NCI-H446 treated with DMSO at 0.1 percent for 48 hours (cell line): ENCODE results near the gene ABCC12.

ENCODE experiments used
- DNase-seq: peaks from one replicate; lab custom pipeline; 2025; lab: John Stamatoyannopoulos, UW

The ABCC12 gene

DNA sequence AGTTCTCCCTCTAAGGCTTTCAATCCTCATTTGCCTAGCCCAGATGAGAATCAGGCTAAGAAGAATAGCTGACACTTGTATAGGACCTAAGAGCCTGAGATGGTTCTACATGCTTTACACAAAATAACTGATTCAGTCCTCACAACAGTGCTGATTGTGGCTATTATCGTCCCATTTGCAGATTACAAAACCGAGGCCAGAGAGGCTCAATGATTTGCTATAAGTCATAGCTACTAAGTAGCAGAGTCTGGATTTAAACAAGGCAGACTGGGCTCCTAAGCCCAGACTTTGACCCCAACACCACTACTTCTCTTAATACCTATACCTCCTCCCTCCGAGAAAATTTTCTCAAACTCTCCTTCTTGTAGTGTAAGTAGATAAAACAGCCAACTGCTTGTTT, 23.1 kb downstream of the ABCC12 start:
- DNase-seq = no peak

DNA sequence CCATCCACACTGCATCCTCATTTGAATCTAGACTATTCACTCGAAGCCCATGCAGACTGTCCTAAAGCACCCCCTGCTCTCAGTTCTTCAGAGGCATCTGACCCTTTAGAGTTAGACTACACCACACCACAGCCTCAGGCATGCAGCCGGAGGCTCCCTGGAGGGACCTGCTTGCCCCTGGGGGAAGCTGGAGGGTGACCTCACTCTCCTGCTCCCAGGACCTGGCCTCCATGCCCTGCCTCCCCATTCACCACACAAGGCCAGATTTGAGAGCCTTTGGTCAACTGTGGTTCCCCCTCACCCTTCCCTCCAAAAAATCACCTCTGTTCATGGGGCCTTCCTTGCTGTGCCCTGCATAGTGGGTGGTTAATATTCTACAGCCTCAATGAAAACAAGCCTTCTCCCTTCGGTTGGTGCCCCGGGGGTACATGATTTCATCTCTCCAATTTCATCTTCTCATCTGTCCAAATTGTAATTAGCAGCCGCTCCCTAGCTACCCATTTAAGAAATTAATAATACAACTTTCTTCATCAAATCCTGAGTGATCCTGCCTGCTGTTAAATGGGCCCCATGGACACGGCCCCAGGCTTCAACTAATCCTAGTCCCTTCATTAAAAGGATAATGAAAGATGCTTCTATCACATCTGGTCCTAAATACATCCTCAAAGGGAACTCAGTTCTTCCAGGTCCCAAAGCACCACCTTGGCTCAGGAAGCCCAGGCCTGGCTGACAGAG, 24.4 kb downstream of the ABCC12 start:
- DNase-seq = no peak

DNA sequence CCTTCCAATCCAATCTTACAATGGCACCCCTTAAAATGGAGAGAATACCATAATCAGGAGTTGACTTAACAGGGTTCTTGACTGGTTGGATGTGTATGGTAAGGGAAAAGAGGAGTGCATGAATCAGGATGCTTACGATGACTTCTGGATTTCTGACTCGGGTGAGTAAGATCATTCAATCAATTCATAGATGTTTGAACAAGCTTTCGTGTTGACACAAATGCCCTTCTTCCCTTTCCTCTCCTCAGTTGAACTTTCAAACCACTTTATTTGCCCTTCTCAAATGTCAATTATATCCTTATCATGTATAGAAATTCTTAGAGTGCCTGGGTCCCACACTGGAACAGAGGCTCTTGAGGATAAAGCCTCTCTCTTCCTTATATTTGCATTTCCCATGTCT, 25.9 kb downstream of the ABCC12 start:
- DNase-seq = no peak

- DNase-seq = no peak
Measured at GRCh38 chr16:48128769-48129168, 27.0 kb downstream of the ABCC12 start.

DNA sequence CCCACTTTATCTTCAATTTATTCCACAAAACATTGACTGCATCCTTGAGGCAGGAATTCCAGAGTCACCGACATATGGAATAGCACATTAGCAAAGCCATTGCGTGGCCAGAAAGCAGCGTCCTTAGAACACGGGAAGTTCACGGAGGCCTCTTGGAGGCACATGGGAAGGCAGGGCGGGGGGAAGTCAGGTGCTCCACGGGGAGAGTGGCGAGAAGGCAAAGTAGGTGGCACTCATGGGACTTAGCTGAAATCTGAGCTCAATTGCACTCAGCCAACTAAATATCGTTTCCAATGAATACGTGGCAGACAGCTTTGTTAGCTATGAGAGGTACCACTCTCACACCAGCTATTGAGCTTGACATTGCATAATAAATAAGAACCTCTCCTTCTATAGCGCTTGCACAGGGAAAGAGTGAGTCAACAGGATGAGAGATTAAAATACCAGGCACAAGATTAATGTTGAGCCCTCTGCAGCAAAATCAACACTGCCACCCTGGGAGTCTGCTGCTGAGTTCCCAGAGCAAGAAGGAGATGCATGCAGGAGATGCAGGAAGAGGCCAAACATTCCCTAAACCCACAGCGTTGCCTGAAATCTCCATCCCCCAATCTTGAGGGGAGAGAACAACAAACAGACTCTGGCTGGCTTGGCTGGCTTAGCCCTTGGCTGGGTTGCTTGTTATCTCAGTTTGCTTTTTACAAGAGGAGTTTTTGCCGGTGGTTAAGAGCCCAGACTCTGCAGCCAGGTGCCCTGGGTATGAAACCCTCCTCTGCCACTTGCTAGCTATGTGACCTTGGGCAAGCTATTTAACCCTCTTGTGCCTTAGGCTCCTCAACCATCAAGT, 28.8 kb downstream of the ABCC12 start:
- DNase-seq = no peak

GRCh38 chr16:48125888-48126287, 29.9 kb downstream of the ABCC12 start:
- DNase-seq = no peak

DNA sequence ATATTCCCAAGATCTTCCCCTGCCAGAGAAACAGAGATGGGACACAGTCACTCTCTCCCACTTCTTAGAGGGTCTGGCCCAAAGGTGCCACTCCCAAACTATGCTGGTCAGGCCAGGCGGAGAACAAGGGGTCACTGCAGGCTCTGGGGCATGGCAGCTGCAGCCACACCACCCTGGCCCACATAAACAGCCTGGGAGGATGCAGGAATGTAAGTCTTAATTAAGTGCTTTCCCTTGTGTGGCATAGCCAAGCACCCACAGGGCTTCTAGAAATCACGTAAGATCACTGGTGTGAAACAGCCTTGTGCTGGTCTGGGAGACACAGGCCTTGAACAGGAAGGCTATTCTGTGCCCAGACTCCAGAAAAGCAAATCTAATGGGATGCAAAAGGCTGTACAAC, 31.5 kb downstream of the ABCC12 start:
- DNase-seq = no peak

DNA sequence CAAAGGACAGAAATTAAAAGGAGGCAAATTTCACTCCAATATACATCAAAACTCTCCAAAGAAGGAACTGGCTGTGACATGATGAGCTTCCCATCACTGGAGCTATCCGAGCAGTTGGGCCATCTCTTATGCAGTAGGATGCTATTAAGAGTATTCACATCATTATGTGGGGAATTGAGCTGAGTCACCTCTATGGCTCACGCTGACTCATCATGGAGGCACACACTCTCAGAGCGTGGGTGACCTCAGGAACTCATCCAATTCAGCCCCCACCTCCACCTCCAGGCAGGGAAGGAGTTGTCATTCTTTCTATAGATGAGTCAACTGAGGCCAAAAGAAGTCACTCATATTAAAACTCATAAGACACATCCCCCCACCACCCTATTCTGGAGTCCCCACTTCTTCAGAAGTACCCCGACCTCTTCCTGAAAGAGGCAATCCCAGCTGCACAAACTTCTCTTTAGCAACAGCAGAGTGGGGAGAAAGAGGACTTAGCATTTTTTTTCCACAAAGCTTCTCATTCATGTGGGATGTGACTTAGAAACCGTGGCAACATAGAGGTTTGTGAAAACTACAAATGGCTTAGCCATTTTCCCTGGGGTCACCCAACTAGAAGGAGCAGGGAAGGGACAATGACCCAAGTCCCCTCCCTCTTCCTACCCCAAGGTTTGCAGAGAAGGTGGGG, 32.5 kb downstream of the ABCC12 start:
- DNase-seq = no peak

GRCh38 chr16:48121276-48121675, 34.5 kb downstream of the ABCC12 start:
- no peak for DNase-seq

- no peak for DNase-seq
Measured at GRCh38 chr16:48118841-48119240, 37.0 kb downstream of the ABCC12 start.

DNA sequence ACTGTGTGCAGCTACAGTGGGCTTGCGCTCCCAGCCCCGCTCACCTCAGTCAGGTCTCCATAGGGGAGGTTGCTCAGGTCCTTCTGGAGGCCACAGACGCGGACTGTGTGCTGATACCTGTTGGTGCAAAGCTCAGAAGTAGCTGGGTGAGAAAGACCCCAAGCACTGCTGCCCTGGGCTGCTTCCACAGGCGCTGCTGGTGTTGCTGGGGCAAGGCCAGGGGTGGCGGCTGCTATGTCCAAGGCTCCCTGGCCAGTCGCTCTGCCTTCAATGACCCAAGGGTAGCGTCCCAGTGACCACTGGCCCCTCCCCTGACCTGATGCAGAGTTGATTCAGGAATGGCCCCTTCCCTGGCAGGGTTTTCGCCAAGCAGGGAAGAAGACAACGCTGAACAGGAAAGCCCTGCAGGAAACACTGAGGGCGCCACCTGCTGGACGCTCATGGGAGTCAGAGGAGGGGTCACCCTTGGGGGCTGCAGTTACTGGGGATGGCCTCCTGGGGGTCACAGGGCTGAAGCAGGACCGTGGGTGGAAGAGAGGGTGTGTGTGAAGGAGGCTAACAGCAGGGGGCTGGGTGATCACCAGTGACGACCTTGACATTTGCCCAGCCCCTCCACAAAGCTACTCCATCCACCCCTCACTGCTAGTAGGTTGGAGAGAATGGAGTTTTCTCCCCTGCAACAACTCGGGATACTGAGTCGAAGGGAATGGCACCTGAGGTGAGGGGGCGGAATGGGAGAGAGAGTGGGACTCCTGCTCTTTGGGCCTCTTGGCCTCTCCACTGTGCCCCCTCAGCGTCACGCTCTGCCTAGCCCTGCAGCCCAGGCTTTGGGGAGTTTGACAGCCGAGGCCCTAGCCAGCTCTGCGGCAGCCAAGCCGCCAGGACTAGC, 38.3 kb downstream of the ABCC12 start:
- no peak for DNase-seq

DNA sequence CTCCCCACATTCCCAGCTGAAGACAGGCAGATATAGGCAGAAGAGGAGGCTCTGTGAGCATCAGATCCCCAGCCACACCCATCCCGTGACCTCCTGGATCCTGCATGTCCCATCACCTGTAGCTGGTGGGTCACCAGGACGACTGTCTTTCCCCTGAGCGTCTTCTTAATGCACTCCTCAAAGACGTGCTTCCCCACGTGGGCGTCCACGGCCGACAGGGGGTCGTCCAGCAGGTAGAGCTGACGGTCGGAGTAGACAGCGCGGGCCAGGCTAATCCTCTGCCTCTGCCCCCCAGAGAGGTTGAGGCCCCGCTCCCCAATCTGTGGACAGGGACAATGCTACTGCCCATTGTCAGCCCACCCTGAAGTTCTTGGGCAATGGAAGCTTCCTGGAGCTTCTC, 40.5 kb downstream of the ABCC12 start:
- no peak for DNase-seq

DNA sequence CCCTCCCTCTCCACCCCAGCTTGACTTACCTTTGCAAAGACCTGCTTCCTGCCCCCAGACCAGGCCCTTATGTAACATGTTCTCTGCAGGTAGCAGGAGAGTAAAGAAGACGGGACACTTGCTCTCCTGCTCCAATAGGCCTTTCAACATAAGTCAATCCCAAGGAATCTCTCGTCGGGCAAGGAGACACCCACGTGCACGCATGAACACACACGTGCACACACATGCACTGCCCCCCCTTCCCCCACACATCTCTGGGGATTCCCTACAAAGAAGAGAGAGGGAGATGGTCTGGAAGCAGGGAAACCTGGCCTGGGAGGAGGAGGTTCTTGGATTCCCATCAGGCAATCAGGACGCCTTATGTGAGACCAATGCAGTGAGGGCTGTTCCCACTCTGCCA, 41.4 kb downstream of the ABCC12 start:
- DNase-seq = no peak

DNA sequence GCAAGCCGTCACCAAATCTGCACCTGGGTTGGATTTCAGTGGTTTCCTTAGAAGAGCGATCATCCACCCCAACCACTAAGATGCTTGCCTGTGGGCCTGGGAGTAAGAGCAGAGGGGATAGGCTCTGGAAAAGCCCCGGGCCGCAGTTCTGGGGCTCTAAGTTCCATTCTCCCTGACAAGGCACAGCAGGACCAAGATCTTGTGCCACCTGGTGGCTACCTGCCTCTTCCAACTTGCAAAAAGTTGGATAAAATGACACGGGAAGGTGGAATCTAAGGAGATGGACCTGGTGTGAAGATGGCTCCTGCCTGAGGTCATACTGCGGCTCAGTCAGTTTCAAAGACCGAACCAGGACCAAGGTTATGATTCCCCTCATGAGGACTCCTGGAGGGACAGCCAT, 42.3 kb downstream of the ABCC12 start:
- no peak for DNase-seq

GRCh38 chr16:48113001-48113400, 42.8 kb downstream of the ABCC12 start:
- no peak for DNase-seq

DNA sequence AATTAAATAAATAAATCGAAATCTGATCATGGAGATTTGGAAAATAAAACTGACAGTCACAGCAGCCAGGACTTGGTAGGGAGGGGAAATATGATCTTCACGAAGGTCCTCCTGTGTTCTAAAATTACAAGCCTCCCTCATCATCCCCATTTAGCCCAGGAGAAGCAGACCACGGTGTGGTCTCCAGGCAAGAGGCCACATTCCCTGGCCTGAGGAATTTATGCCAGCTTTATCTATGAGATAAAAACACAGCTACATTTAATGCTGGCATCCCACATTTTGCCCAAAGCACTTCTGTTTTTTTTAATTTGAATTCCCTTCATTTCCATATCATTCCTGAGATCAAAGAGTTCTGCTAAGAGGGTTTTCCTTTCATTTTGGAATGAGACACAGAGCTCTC, 43.2 kb downstream of the ABCC12 start:
- DNase-seq = no peak

- DNase-seq = no peak
Measured at GRCh38 chr16:48110982-48111381, 44.8 kb downstream of the ABCC12 start.

DNA sequence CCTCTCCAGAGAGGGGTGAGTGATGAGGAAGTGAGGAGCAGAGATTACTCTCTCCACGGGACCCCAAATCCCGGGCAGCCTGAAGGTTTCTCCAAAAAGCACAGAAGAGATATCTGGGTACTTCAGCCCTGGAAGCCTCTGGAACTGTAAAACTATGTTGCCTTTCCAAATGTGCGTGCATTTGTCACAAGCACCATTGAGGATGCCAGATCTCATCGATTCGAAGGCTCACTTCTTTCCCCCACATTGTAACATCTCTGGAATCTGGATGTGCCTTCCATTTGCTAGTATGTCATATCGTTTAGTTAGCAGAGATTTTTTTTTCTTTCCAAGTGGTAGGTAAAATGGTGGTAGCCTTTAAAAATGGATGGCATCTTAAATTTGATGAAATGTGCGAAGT, 45.8 kb downstream of the ABCC12 start:
- no peak for DNase-seq

DNA sequence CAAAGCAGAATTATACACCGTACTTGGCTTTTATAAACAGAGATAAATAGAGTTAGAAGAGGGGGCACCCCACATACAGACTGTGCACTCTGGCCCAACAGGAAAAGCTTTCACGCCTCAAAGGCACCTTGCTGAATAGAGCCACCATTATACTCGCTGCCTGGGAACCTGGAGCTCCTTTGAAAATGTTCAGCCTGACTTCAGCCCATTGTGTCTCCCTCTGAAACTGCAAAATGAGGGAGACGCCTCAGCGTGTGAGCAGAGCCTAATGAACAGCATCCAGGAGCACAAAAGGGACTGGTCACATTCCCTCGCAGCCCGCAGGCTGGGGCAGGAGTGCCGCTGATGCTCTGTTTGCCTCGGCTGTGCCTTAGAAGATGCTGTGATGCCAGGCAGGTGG, 46.3 kb downstream of the ABCC12 start:
- no peak for DNase-seq

- no peak for DNase-seq
Measured at GRCh38 chr16:48106446-48106845, 49.3 kb downstream of the ABCC12 start.
